Right atrium auricular region (tissue), 2 donors: ENCODE data around the gene ACRBP. TPM values are rescaled to one million over a fixed set of nuclear protein-coding genes. Genes with fewer than 3 reads are reported as not detected.

Source experiments
- DNase-seq: peaks from one replicate; pipeline ENCODE4 v3.0.0-alpha.2; 2019; ENCODE audit warnings: low spot score
- H3K27ac ChIP-seq, 2 donors: fragments of 200-600 bp; sonication (generic); 1 replicate in 1 of 2; 2 replicates in 1 of 2; pipeline ENCODE4 v1.5.1; 2016 to 2019
- H3K27me3 ChIP-seq, 2 donors: fragments of 200-600 bp; sonication (generic); one replicate each; pipeline versions ENCODE4 v1.5.1 to v1.6.0; 2017 to 2019
- H3K36me3 ChIP-seq: fragments of 200-600 bp; sonication (generic); one replicate; pipeline ENCODE4 v1.5.1; 2016
- H3K4me1 ChIP-seq, 2 donors: fragments of 200-600 bp; sonication (generic); one replicate each; pipeline versions ENCODE4 v1.5.1 to v1.6.0; 2017 to 2019
- H3K4me3 ChIP-seq, 2 donors: fragments of 200-600 bp; sonication (generic); 1 replicate in 1 of 2; 2 replicates in 1 of 2; pipeline ENCODE4 v1.5.1; 2017 to 2019; ENCODE audit warnings: mild to moderate bottlenecking in 1 of 2, moderate library complexity in 1 of 2
- H3K9me3 ChIP-seq, 2 donors: fragments of 200-600 bp; sonication (generic); one replicate each; pipeline ENCODE4 v1.5.1; 2019
- CTCF ChIP-seq, 2 donors: fragments of 200-600 bp; sonication (generic); IDR thresholded peaks; one replicate each; pipeline ENCODE4 v1.5.1; 2019; ENCODE audit warnings: antibody characterized with exemption in 2 of 2
- total RNA-seq, 2 donors: library from RNA; depleted of rRNA; stranded (reverse); fragments of >200 nt; gene quantifications; one replicate each; pipeline ENCODE4 v1.1.0, GENCODE V29; 2016

ACRBP gene
- total RNA-seq, 2 donors from 2014 or later = 0.43 TPM; not detected in 1

GRCh38 chr12:6641131-6641530, 6.1 kb downstream of the ACRBP start:
- TF ChIP-seq CTCF (IDR thresholded peaks at IDR 0.05) = no peak
- Histone ChIP-seq H3K27ac (no peak overlapping the region), H3K9me3 (no peaks in the 10 kb centered on the region), H3K4me1 (no peaks in the 10 kb centered on the region), H3K27me3 (no peaks in the 10 kb centered on the region), H3K4me3 (no peak overlapping the region), H3K36me3 (no peaks in the 10 kb centered on the region)
- DNase-seq = no peak

- no peaks in the 10 kb centered on the region for H3K9me3 ChIP-seq
- no peaks in the 10 kb centered on the region for H3K27me3 ChIP-seq
- TF ChIP-seq CTCF (IDR thresholded peaks at IDR 0.05) = no peak
- no peaks in the 10 kb centered on the region for H3K4me1 ChIP-seq
- DNase-seq = no peak
- H3K4me3 ChIP-seq = no peak overlapping the region
- H3K27ac ChIP-seq = no peak overlapping the region
- H3K36me3 ChIP-seq = no peaks in the 10 kb centered on the region
Observed at GRCh38 chr12:6640497-6640896, 6.7 kb downstream of the ACRBP start.

GRCh38 chr12:6639151-6639801, 8.0 kb downstream of the ACRBP start:
- Histone ChIP-seq H3K9me3 (no peaks in the 10 kb centered on the region), H3K4me1 (no peaks in the 10 kb centered on the region), H3K4me3 (no peak overlapping the region), H3K27ac (no peak overlapping the region), H3K27me3 (no peaks in the 10 kb centered on the region), H3K36me3 (no peaks in the 10 kb centered on the region)
- no peak for DNase-seq
- no peak for TF ChIP-seq CTCF (IDR thresholded peaks at IDR 0.05)

- H3K36me3 ChIP-seq = no peaks in the 10 kb centered on the region
- no peaks in the 10 kb centered on the region for H3K4me1 ChIP-seq
- no peak for DNase-seq
- H3K27me3 ChIP-seq = no peaks in the 10 kb centered on the region
- TF ChIP-seq CTCF (IDR thresholded peaks at IDR 0.05) = no peak
- no peak overlapping the region for H3K4me3 ChIP-seq
- H3K27ac ChIP-seq = no peak overlapping the region
- no peaks in the 10 kb centered on the region for H3K9me3 ChIP-seq
Observed at GRCh38 chr12:6638305-6638704, 8.9 kb downstream of the ACRBP start.

- H3K4me3 ChIP-seq = no peak within 1 kb of the TSS
- no peaks in the 10 kb centered on the region for H3K9me3 ChIP-seq
- H3K36me3 ChIP-seq = no peaks in the 10 kb centered on the region
- no peak within 1 kb of the TSS for H3K27ac ChIP-seq
- H3K4me1 ChIP-seq = peaks cover 0 to 6% of the 10 kb centered on the region in 2 donors
- H3K27me3 ChIP-seq = no peaks in the 10 kb centered on the region
- TF ChIP-seq CTCF (IDR thresholded peaks at IDR 0.05) = no peak
- no peak for DNase-seq
Observed at GRCh38 chr12:6635856-6636531, 11.2 kb downstream of the ACRBP start, which contains the start of gene LPAR5. TSS of gene LPAR5 (minus strand) at chr12:6635959. CDS start at chr12:6621248, 14,711 bp downstream.
